Measurements from ENCODE around the gene EEF1A1.
"Not testable (repeated sequence)": the region's sequence is repeated elsewhere in the genome, so short reads cannot be mapped to it uniquely, and the experiment has no call there.

Gene EEF1A1

GRCh38 chr6:73558624-73559398 is 38.0 kb upstream of the EEF1A1 start:
- Histone ChIP-seq H3K9me3 (ENCODE audit: control insufficient read depth, insufficient read depth, low read length) (no peaks in the 10 kb centered on the region), H3K4me3 (ENCODE audit: low read depth, low read length) (no peak overlapping the region), H3K4me1 (ENCODE audit: control insufficient read depth, insufficient read depth, low read length) (peaks cover 8% of the 10 kb centered on the region), H3K36me3 (ENCODE audit: control insufficient read depth, insufficient read depth, low read length) (no peaks in the 10 kb centered on the region), H3K27me3 (ENCODE audit: control insufficient read depth, insufficient read depth, low read length) (no peaks in the 10 kb centered on the region), H3K9ac (ENCODE audit: low read depth, low read length) (no peak overlapping the region)

GRCh38 chr6:73556836-73557235 is 36.0 kb upstream of the EEF1A1 start:
- H3K9me3 ChIP-seq (ENCODE audit: control insufficient read depth, insufficient read depth, low read length): no peaks in the 10 kb centered on the region
- H3K9ac ChIP-seq (ENCODE audit: low read depth, low read length): no peak overlapping the region
- no peaks in the 10 kb centered on the region for H3K27me3 ChIP-seq (ENCODE audit: control insufficient read depth, insufficient read depth, low read length)
- H3K4me3 ChIP-seq (ENCODE audit: low read depth, low read length): no peak overlapping the region
- H3K4me1 ChIP-seq (ENCODE audit: control insufficient read depth, insufficient read depth, low read length): peaks cover 8% of the 10 kb centered on the region
- H3K36me3 ChIP-seq (ENCODE audit: control insufficient read depth, insufficient read depth, low read length): no peaks in the 10 kb centered on the region

- H3K4me3 ChIP-seq (ENCODE audit: low read depth, low read length); H3K9ac ChIP-seq (ENCODE audit: low read depth, low read length); H3K4me1 ChIP-seq (ENCODE audit: control insufficient read depth, insufficient read depth, low read length); H3K36me3 ChIP-seq (ENCODE audit: control insufficient read depth, insufficient read depth, low read length); H3K9me3 ChIP-seq (ENCODE audit: control insufficient read depth, insufficient read depth, low read length); H3K27me3 ChIP-seq (ENCODE audit: control insufficient read depth, insufficient read depth, low read length): not testable (repeated sequence)
Measured at GRCh38 chr6:73555380-73555949, 34.6 kb upstream of the EEF1A1 start.

- not testable (repeated sequence) for H3K9me3 ChIP-seq (ENCODE audit: control insufficient read depth, insufficient read depth, low read length); H3K9ac ChIP-seq (ENCODE audit: low read depth, low read length); H3K27me3 ChIP-seq (ENCODE audit: control insufficient read depth, insufficient read depth, low read length); H3K36me3 ChIP-seq (ENCODE audit: control insufficient read depth, insufficient read depth, low read length); H3K4me3 ChIP-seq (ENCODE audit: low read depth, low read length); H3K4me1 ChIP-seq (ENCODE audit: control insufficient read depth, insufficient read depth, low read length)
Measured at GRCh38 chr6:73551115-73551514, 30.3 kb upstream of the EEF1A1 start.

- Histone ChIP-seq H3K27me3 (ENCODE audit: control insufficient read depth, insufficient read depth, low read length) (no peaks in the 10 kb centered on the region), H3K9ac (ENCODE audit: low read depth, low read length) (no peak overlapping the region), H3K4me3 (ENCODE audit: low read depth, low read length) (no peak overlapping the region), H3K9me3 (ENCODE audit: control insufficient read depth, insufficient read depth, low read length) (no peaks in the 10 kb centered on the region), H3K36me3 (ENCODE audit: control insufficient read depth, insufficient read depth, low read length) (no peaks in the 10 kb centered on the region), H3K4me1 (ENCODE audit: control insufficient read depth, insufficient read depth, low read length) (no peaks in the 10 kb centered on the region)
Measured at GRCh38 chr6:73548458-73549446, 27.9 kb upstream of the EEF1A1 start.

GRCh38 chr6:73547036-73547435 is 26.2 kb upstream of the EEF1A1 start:
- Histone ChIP-seq H3K9me3 (ENCODE audit: control insufficient read depth, insufficient read depth, low read length) (no peaks in the 10 kb centered on the region), H3K4me1 (ENCODE audit: control insufficient read depth, insufficient read depth, low read length) (no peaks in the 10 kb centered on the region), H3K4me3 (ENCODE audit: low read depth, low read length) (no peak overlapping the region), H3K36me3 (ENCODE audit: control insufficient read depth, insufficient read depth, low read length) (no peaks in the 10 kb centered on the region), H3K27me3 (ENCODE audit: control insufficient read depth, insufficient read depth, low read length) (no peaks in the 10 kb centered on the region), H3K9ac (ENCODE audit: low read depth, low read length) (no peak overlapping the region)

GRCh38 chr6:73542891-73543290 is 22.1 kb upstream of the EEF1A1 start:
- Histone ChIP-seq H3K27me3 (ENCODE audit: control insufficient read depth, insufficient read depth, low read length) (no peaks in the 10 kb centered on the region), H3K4me1 (ENCODE audit: control insufficient read depth, insufficient read depth, low read length) (no peaks in the 10 kb centered on the region), H3K4me3 (ENCODE audit: low read depth, low read length) (no peak overlapping the region), H3K9me3 (ENCODE audit: control insufficient read depth, insufficient read depth, low read length) (no peaks in the 10 kb centered on the region), H3K36me3 (ENCODE audit: control insufficient read depth, insufficient read depth, low read length) (no peaks in the 10 kb centered on the region), H3K9ac (ENCODE audit: low read depth, low read length) (no peak overlapping the region)

- not testable (repeated sequence) for H3K36me3 ChIP-seq (ENCODE audit: control insufficient read depth, insufficient read depth, low read length); H3K4me3 ChIP-seq (ENCODE audit: low read depth, low read length); H3K9me3 ChIP-seq (ENCODE audit: control insufficient read depth, insufficient read depth, low read length); H3K27me3 ChIP-seq (ENCODE audit: control insufficient read depth, insufficient read depth, low read length); H3K9ac ChIP-seq (ENCODE audit: low read depth, low read length); H3K4me1 ChIP-seq (ENCODE audit: control insufficient read depth, insufficient read depth, low read length)
Measured at GRCh38 chr6:73542481-73542880, 21.6 kb upstream of the EEF1A1 start.

- no peaks in the 10 kb centered on the region for H3K4me1 ChIP-seq (ENCODE audit: control insufficient read depth, insufficient read depth, low read length)
- H3K36me3 ChIP-seq (ENCODE audit: control insufficient read depth, insufficient read depth, low read length): no peaks in the 10 kb centered on the region
Measured at GRCh38 chr6:73538116-73538779, 17.4 kb upstream of the EEF1A1 start.

GRCh38 chr6:73537677-73538076 is 16.8 kb upstream of the EEF1A1 start:
- no peak overlapping the region for H3K4me3 ChIP-seq (ENCODE audit: low read depth, low read length)
- no peaks in the 10 kb centered on the region for H3K4me1 ChIP-seq (ENCODE audit: control insufficient read depth, insufficient read depth, low read length)
- no peaks in the 10 kb centered on the region for H3K27me3 ChIP-seq (ENCODE audit: control insufficient read depth, insufficient read depth, low read length)
- no peaks in the 10 kb centered on the region for H3K9me3 ChIP-seq (ENCODE audit: control insufficient read depth, insufficient read depth, low read length)
- no peak overlapping the region for H3K9ac ChIP-seq (ENCODE audit: low read depth, low read length)
- no peaks in the 10 kb centered on the region for H3K36me3 ChIP-seq (ENCODE audit: control insufficient read depth, insufficient read depth, low read length)

More at GRCh38 chr6:73538116-73538779, 17.4 kb upstream of the EEF1A1 start:
- Histone ChIP-seq H3K4me3 (ENCODE audit: low read depth, low read length) (no peak overlapping the region), H3K27me3 (ENCODE audit: control insufficient read depth, insufficient read depth, low read length) (no peaks in the 10 kb centered on the region), H3K9me3 (ENCODE audit: control insufficient read depth, insufficient read depth, low read length) (no peaks in the 10 kb centered on the region), H3K9ac (ENCODE audit: low read depth, low read length) (no peak overlapping the region)

GRCh38 chr6:73534628-73535027 is 13.8 kb upstream of the EEF1A1 start:
- no peaks in the 10 kb centered on the region for H3K27me3 ChIP-seq (ENCODE audit: control insufficient read depth, insufficient read depth, low read length)
- no peaks in the 10 kb centered on the region for H3K9me3 ChIP-seq (ENCODE audit: control insufficient read depth, insufficient read depth, low read length)
- no peaks in the 10 kb centered on the region for H3K4me1 ChIP-seq (ENCODE audit: control insufficient read depth, insufficient read depth, low read length)
- H3K36me3 ChIP-seq (ENCODE audit: control insufficient read depth, insufficient read depth, low read length): no peaks in the 10 kb centered on the region
- H3K9ac ChIP-seq (ENCODE audit: low read depth, low read length): no peak overlapping the region
- no peak overlapping the region for H3K4me3 ChIP-seq (ENCODE audit: low read depth, low read length)

All from iPS-15b (cell line).